C4-2B (cell line): ENCODE data around the gene DUOX1.

ENCODE experiments used
- H3K27ac ChIP-seq: fragments of 450-650 bp; 2 replicates; pipeline ENCODE4 v1.5.1; 2017
- ZFX ChIP-seq: fragments of 450-650 bp; IDR thresholded peaks from 2 replicates; pipeline ENCODE4 v1.6.1; 2017
- TF ChIP-seq, protein P1 (sequence below): fragments of 450-650 bp; conservative IDR thresholded peaks from 2 replicates; pipeline ENCODE4 v1.5.1; 2017; ENCODE audit warnings: mild to moderate bottlenecking

DUOX1 gene

DNA sequence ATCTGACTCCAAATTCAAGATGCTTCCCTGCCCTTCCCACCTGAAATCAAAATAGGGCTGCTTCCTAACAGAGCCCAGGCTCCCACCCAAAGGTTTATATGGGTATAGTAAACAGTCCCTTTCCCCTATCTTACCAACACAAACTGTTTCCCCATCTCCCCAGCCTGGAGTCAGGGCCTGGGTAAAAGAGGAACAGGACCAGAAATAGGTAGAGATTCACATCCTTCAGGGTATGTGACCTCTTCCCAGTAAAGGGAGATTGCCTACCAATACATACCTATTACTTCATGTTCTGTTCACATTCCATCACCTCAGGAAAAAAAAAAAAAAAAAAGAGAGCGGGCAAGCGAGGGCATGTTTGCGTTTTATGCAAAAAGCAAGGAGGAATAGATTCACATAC lies 67.7 kb downstream of the DUOX1 start:
- no peak overlapping the region for H3K27ac ChIP-seq

DNA sequence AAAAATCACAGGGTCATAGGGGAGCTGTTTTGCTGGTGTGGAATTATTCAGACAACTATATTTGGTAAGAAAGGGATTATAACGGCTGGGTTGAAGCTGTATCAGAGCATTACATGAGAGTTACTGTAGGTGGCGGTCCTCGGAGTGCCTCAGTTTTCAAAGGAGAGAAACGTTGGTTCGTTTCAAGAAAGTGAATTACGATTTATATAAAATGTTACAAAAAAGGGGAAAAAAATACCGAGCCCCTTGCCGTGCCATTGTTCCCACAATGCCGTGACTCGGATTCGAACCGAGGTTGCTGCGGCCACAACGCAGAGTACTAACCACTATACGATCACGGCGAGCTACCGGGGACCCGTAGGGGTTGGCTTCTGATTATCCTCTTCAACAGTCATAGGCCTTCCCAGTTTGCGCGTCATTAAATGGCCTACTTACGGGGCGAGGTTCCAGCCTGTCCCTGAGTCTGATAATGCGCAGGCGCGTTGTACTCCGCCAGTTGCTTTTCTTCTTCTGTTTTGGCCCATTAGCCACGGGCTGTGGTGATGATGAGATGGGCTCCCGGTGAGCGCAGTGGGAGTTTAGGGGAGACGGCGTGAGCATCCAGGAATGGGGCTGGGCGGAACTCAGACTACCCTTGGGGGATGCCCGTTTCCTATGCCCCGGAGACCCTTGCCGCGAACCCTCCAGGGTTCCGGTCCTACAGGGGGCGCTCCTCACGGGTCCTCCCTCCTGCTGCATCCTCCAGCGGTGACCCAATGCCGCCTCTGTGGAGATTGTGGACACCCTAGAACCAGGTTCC lies 68.7 kb downstream of the DUOX1 start:
- H3K27ac ChIP-seq: peak overlapping the region; percentile 81
- TF ChIP-seq, protein P1, sequence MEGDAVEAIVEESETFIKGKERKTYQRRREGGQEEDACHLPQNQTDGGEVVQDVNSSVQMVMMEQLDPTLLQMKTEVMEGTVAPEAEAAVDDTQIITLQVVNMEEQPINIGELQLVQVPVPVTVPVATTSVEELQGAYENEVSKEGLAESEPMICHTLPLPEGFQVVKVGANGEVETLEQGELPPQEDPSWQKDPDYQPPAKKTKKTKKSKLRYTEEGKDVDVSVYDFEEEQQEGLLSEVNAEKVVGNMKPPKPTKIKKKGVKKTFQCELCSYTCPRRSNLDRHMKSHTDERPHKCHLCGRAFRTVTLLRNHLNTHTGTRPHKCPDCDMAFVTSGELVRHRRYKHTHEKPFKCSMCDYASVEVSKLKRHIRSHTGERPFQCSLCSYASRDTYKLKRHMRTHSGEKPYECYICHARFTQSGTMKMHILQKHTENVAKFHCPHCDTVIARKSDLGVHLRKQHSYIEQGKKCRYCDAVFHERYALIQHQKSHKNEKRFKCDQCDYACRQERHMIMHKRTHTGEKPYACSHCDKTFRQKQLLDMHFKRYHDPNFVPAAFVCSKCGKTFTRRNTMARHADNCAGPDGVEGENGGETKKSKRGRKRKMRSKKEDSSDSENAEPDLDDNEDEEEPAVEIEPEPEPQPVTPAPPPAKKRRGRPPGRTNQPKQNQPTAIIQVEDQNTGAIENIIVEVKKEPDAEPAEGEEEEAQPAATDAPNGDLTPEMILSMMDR: peak; percentile 93
- no peak for TF ChIP-seq ZFX

More for the DNA sequence above, 67.7 kb downstream of the DUOX1 start:
- TF ChIP-seq, protein P1: no peak
- TF ChIP-seq ZFX: no peak

DNA sequence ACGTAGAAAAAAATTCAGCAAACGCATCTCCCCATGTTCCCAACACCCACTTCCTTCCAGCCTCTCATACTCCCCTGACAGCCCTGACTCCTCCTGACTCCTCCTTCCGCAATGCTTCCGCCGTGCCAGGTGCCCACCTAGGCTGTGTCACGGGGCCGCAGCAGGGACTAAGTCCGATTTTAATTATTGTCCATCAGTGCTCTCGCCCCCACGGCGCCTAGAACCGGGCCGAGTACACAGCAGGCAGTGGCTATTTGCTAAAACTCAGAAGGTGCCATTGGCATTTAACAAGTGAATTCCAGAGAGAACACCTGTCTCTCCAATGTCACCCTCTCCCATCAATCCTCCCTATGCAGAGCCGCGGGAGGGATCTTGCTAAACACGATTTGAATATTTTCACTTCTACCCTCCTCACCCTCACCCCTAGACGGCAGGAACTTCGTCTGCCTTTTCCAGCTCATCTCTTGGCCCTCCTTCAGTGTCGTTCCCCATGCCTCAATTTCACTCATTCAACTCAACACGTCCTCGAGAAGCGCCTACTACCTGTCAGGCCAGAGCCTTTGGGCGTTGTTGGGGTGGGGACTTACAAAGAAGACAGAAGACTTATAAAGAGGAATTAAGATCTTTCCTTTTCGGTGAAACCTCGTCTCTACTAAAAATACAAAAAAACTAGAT lies 69.5 kb downstream of the DUOX1 start:
- peak overlapping the region; percentile 81 for H3K27ac ChIP-seq
- TF ChIP-seq, protein P1: peak; percentile 37
- TF ChIP-seq ZFX: no peak

DNA sequence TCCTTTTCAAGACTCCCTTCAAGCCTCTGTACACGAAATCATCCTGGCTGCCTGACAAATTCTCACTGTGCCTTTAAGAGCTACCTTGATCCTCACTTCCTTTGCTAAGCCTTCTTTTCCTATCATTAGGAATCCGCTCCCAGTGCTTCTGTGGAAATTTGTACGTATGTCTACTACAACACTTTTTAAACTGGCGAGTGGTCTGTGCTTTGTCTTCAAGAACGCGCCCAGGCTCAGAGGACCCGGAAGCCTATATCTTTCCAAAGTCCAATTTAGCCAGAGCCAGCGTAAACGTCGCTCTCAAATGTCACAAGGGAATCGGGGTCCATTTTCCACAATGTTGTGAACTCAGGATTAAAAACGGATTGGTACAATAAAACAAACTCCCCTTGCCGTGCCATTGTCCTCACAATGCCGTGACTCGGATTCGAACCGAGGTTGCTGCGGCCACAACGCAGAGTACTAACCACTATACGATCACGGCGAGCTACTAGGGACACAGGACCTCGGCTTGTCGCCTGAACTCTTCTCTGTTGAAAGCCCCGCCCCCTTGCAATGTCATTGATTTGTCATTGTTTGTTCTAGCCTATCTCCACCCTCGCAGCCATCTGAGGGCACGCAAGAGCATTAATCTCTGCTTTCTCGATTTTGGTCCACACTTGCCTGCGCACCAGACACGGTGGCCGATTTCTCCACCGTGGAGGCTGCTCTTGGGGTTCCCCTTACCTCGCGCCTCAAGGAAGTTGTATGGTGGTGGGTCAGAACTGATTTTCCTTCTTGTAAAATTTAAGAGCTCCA lies 70.4 kb downstream of the DUOX1 start:
- H3K27ac ChIP-seq: peak overlapping the region; percentile 81
- TF ChIP-seq, protein P1: no peak
- no peak for TF ChIP-seq ZFX

DNA sequence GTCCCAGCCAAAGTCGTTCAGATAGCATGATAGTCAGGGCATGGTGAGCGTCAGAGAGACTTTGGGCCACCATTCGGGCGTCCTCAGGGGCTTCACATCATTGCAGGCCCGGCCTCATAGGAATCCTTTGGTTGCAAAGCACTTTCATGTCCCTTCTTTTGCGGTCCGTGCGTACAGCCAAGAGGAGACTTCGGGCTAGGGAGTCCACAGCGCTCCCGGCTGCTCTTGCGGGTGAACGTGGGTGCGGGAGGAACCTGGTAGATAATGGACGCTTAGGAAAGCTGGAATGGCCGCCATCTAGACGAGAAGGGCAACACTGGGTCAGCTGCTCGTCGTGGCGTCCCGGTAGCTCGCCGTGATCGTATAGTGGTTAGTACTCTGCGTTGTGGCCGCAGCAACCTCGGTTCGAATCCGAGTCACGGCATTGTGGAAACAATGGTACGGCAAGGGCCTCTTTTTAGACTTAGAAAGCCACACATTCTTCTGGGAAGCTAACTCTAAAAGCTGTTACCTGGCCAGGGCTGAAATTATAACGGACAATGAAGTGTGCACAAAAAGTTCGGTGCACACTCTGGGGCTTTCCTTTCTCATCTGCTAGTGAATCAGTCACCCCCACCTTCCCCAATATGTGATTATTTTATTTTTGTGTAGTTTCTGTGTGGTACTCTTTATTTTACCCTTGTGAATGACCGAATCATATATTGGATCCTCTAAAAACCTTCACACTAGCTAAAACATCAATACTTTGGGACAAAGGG lies 71.2 kb downstream of the DUOX1 start:
- H3K27ac ChIP-seq: peak overlapping the region; percentile 81
- TF ChIP-seq, protein P1: no peak
- no peak for TF ChIP-seq ZFX

DNA sequence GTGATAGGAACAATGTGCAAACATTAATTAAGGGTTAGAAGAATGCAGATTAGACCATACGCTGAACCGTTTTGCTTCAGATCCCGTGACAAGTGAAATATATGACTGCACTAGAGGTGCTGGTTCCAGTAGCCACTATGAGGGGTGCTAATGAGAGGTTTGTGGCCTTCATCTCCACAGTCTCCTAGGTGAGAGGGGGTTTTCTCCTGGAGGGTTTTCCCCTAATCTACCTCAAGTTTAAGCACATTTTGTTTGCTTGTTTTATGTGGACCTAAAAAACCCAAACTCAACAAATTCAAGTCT lies 71.7 kb downstream of the DUOX1 start:
- TF ChIP-seq ZFX: no peak
- TF ChIP-seq, protein P1: no peak
- H3K27ac ChIP-seq: no peak overlapping the region
